Skeletal muscle satellite cell (primary cell): Measurements from ENCODE around the gene FLT4.
"Not testable (repeated sequence)": the region's sequence is repeated elsewhere in the genome, so short reads cannot be mapped to it uniquely, and the experiment has no call there.

Experiments
- H3K27me3 ChIP-seq: 2 replicates; pipeline ENCODE4 v1.7.0; 2013; ENCODE audit warnings: low read length; ENCODE audit not compliant: control insufficient read depth, insufficient read depth
- H3K36me3 ChIP-seq: 2 replicates; pipeline ENCODE4 v1.7.0; 2013; ENCODE audit warnings: mild to moderate bottlenecking, control low read depth, low read length; ENCODE audit not compliant: insufficient read depth
- H3K4me1 ChIP-seq: 2 replicates; pipeline ENCODE4 v1.7.0; 2013; ENCODE audit warnings: low read length; ENCODE audit not compliant: control insufficient read depth, insufficient read depth
- H3K4me2 ChIP-seq: 2 replicates; pipeline ENCODE4 v1.7.0; 2013; ENCODE audit warnings: mild to moderate bottlenecking, low read length
- H3K4me3 ChIP-seq: 2 replicates; pipeline ENCODE4 v1.7.0; 2013; ENCODE audit warnings: low read length
- H3K9ac ChIP-seq: 2 replicates; pipeline ENCODE4 v1.7.0; 2013; ENCODE audit warnings: mild to moderate bottlenecking, low read depth, low read length, moderate library complexity
- H3K9me3 ChIP-seq: replicated peaks from 2 replicates; pipeline ENCODE4 v1.7.0; 2013; ENCODE audit warnings: mild to moderate bottlenecking, control low read depth, low read length

The FLT4 gene

DNA sequence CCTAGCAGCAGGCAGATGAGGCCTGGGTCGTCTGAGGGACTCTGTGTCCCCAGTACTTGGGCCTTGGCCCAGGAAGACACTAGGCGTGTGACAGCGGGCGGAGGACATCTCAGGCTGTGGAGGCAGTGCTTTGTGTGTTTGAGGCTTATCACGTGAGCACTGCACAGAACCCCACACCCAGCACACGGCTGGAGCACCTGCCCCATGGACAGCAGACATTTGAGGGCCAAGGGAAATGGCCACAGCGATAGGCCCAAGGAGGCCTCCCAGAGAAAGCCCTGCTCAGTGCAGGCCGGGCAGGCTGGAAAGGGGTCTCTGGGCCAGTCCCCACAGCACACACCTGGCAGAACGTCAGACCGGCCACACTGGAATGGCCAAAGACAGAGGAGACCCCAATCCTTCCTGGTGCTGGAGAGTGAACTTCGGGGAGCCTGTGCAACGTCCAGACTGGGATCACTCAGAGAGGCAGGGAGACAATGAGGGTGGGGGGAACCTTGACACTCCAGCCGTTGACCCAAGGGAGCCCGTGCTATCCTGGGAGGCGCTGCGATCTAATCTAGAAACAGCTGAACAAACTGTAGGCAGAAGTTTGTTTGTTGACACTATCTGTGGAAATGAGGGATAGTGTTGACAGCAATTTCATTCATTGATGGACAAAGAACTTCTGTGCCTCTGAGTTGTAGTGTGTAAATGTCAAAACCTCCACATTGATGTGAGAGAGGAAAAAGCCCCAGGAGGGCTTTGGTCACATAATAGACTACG, 19.6 kb upstream of the FLT4 start:
- H3K4me3 ChIP-seq = no peak overlapping the region
- H3K9me3 ChIP-seq = no peaks in the 10 kb centered on the region
- H3K9ac ChIP-seq = no peak overlapping the region

DNA sequence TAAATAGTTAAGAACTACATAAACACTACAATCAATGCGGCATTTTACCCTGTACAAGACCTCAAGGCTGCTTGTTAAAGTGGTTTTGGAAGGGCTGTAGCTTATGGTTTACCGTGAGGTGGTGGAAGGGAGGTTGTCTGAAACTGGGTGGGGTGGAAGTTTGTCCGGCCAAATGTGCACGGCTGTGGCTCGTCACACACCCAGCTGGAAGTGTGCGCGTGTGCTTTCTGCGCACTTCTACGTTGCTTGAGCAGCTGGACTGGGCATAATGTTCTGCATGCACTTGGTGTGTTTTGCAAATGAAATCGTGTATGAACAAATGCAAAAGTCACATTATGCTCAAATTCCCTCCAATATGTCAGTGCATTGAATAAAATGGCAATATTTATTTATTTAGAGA, 17.4 kb upstream of the FLT4 start:
- peaks cover 3% of the 10 kb centered on the region for H3K27me3 ChIP-seq
- H3K36me3 ChIP-seq = no peaks in the 10 kb centered on the region
- no peak overlapping the region for H3K4me2 ChIP-seq
- peaks cover 4% of the 10 kb centered on the region for H3K4me1 ChIP-seq
- no peak overlapping the region for H3K9ac ChIP-seq
- no peak overlapping the region for H3K4me3 ChIP-seq
- no peaks in the 10 kb centered on the region for H3K9me3 ChIP-seq

More for the DNA sequence above, 19.6 kb upstream of the FLT4 start:
- H3K36me3 ChIP-seq = no peaks in the 10 kb centered on the region
- H3K4me1 ChIP-seq = peaks cover 4% of the 10 kb centered on the region
- no peak overlapping the region for H3K4me2 ChIP-seq
- H3K27me3 ChIP-seq = peaks cover 11% of the 10 kb centered on the region

DNA sequence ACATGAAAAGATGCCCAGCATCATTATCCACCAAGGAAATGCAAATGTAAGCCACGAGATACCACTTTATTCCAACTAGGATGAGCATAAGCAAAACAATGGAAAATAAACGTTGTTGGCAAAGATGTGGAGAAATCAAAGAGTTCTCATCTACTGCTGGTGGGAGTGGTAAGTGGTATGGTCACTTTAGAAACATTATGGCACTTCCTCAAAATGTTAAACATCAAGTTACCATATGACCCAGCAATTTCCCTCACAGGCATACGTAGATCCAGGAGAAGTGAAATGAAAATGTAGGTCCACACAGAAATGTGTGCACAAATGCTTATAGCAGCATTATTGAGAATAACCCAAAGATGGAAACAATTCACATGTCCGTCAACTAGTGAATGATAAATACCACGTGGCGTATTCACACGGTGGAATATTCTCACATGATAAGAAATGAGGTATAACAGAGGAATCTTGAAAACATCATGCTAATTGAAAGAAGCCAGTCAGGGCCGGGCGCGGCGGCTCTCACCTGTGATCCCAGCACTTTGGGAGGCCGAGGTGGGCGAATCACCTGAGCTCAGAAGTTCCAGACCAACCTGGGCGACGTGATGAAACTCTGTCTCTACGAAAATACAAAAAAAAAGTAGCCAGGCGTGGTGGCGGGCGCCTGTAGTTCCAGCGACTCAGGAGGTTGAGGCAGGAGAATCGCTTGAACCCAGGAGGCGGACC, 16.4 kb upstream of the FLT4 start:
- Histone ChIP-seq H3K9me3 (no peaks in the 10 kb centered on the region), H3K4me2 (no peak overlapping the region), H3K36me3 (no peaks in the 10 kb centered on the region), H3K27me3 (peaks cover 9% of the 10 kb centered on the region), H3K4me3 (no peak overlapping the region), H3K9ac (no peak overlapping the region), H3K4me1 (peaks cover 4% of the 10 kb centered on the region)

DNA sequence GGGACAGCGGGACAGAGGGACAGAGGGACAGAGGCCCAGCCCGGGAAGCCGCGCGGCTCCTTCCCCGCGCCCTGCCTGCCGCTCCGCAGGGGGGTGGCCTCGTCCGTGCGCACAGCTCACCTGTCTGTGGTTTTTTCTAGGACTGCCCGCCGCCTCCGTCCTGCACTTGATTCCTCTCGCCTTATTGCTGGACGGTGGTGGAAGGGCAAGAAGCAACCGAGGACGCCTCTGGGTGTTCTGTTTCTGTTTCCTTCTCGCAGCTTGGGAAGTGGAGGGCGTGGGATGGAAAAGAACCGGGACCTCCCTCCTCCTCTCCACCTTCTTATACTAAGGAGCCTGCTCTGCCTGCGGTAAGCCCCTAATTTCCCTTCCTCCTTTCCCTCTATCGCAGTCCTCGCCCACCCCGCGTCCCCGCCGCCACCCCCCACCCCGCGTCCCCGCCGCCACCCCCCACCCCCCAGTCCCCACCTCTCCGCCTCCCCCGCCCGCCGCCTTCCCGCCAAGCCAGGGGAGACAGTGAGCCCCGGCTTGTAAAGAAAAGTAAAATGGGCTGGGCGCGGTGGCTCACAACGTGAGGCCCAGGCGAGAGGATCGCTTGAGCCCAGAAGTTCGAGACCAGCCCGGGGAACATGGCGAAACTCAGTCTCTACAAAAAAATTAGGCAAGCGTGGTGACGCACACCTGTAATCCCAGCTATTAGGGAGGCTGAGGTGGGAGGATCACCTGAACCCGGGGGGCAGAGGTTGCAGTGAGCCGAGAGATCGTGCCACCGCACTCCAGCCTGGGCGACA, 9.6 kb upstream of the FLT4 start:
- Histone ChIP-seq H3K4me3 (no peak overlapping the region), H3K36me3 (no peaks in the 10 kb centered on the region), H3K4me1 (no peaks in the 10 kb centered on the region), H3K27me3 (peaks cover 16% of the 10 kb centered on the region), H3K9ac (no peak overlapping the region), H3K9me3 (no peaks in the 10 kb centered on the region), H3K4me2 (no peak overlapping the region)

DNA sequence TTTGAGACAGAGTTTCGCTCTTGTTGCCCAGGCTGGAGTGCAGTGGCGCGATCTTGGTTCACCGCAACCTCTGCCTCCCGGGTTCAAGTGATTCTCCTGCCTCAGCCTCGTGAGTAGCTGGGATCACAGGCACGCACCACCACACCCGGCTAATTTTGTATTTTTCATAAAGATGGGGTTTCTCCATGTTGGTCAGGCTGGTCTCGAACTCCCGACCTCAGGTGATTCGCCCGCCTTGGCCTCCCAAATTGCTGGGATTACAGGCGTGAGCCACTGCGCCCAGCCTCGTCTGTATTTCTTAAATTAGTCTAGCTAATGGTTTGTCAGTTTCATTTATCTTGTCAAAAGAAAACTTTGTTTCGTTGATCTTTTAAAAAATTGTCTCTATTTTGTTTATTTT, 5.8 kb upstream of the FLT4 start:
- H3K9ac ChIP-seq, H3K4me1 ChIP-seq, H3K36me3 ChIP-seq, H3K4me2 ChIP-seq, H3K9me3 ChIP-seq, H3K4me3 ChIP-seq: not testable (repeated sequence)
- peaks cover 29% of the 10 kb centered on the region for H3K27me3 ChIP-seq

DNA sequence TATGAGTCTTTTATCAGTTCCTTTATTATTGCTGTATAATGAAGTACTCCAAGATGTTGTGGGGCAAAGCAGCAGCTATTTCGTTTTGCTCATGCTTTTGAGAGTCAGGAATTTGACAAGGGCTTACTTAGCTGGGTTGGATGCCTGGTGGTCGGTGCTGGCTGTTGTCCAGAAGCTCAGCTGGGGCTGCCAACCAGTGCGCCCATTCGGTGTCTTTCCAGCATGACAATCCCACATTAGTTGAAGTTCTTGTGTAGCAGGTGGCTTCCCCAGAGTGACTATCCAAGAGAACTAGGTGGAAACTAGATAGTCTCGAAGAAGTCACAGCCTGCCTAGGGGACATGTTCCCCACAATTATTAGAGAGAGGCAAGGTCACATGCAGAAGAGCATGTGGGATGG, 3.4 kb upstream of the FLT4 start:
- Histone ChIP-seq H3K4me3 (no peak overlapping the region), H3K9ac (no peak overlapping the region), H3K4me2 (no peak overlapping the region), H3K4me1 (no peaks in the 10 kb centered on the region), H3K36me3 (no peaks in the 10 kb centered on the region), H3K9me3 (no peaks in the 10 kb centered on the region), H3K27me3 (peaks cover 42% of the 10 kb centered on the region)

DNA sequence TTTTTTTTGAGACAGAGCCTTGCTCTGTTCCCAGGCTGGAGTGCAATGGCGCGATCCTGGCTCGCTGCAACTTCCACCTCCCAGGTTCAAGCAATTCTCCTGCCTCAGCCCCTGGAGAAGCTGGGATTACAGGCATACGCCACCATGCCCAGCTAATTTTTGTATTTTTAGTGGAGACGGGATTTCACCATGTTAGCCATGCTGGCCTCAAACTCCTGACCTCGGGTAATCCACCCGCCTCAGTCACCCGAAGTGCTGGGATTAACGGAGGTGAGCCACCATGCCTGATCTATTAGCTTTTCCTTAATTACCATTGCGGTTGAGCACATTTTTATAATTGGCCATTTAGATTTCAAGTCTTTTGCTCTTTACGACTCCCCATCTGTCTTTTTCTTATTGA, 2.9 kb upstream of the FLT4 start:
- H3K36me3 ChIP-seq = no peaks in the 10 kb centered on the region
- H3K4me1 ChIP-seq = no peaks in the 10 kb centered on the region
- peaks cover 46% of the 10 kb centered on the region for H3K27me3 ChIP-seq
- H3K9ac ChIP-seq = no peak overlapping the region
- H3K4me2 ChIP-seq = no peak overlapping the region
- no peak overlapping the region for H3K4me3 ChIP-seq
- H3K9me3 ChIP-seq = no peaks in the 10 kb centered on the region

DNA sequence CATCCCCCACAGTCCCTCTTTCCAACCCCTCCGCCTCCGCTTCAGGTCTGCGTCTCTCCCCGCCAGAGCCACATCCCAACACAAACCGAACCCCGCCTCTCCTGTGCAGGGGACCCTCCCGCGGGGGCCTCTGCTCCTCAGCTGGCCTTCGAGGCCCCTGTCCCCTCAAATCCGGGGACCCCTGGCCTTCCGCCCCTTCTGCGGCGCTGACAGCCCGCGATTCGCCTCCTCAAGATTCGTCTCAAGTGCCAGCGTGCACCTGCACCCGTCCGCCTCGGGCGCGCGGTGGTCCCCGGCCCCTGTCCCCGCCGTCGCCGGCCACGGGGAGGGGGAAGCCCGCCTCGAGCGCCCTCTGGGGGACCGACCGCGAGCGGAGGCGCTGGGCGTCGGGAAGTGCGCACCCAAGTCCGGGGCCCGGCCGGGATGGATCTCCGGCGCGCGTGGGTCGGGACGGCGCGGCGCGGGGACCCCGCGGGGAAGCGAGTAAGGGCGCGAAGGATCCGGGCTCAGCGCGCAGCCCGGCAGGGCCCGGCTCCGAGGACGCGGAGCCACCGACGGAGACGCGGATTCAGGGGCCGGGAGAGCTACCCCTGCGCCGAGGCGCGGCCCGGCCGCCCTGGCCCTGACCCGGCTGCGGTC, 623 bp downstream of the FLT4 start:
- H3K9ac ChIP-seq = no peak overlapping the region
- H3K4me2 ChIP-seq = no peak overlapping the region
- no peaks in the 10 kb centered on the region for H3K9me3 ChIP-seq
- H3K4me1 ChIP-seq = no peaks in the 10 kb centered on the region
- H3K4me3 ChIP-seq = peak overlapping the region; percentile 13
- H3K27me3 ChIP-seq = peaks cover 76% of the 10 kb centered on the region
- no peaks in the 10 kb centered on the region for H3K36me3 ChIP-seq

DNA sequence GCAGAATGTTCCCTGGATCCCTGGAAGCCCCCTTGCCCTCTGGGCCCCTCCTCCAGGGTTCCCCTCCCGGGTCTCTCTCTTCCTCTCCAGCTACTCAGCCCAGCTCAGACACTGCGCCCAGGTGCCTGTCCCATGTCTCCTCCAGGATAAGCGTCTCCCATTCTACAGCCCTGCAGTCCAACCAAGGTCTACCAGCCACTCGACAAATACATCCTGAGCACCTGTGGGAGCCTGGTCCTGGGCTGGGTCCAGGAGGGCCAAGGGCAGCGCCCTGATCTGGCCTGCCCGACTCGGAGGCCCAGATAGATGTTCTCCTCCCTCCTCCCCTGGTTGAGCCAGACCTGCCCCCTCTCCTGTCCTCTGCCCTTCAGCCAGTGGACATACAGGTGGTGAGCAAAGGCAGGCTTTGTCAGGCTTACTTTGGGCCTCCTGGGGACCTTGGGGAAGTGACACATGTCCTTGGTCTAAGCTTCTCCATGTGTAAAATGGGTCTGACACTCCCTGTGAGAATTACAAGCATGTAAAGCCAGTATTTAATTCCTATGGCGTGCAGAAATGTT, 1.4 kb downstream of the FLT4 start:
- Histone ChIP-seq H3K4me1 (no peaks in the 10 kb centered on the region), H3K4me2 (no peak overlapping the region), H3K27me3 (peaks cover 82% of the 10 kb centered on the region), H3K9me3 (no peaks in the 10 kb centered on the region), H3K4me3 (no peak overlapping the region), H3K36me3 (no peaks in the 10 kb centered on the region), H3K9ac (no peak overlapping the region)

DNA sequence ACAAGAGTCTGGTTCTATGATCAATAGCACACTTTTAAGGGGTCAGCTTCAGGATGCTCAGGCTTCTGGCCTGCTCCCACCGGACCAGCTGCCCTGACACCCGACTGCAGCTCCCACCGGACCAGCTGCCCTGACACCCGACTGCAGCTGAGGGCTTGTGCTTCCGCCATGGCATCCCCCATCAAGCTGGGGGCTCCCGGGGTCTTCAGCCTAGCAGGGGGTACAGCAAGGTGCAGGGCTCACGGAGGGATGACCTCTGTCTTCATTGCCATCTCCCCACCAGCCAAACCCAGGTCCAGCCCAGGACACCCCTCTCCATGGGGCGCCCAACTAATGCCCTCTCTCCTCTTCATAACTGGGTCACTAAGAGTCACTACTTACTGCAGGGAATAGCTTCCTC, 1.9 kb downstream of the FLT4 start:
- Histone ChIP-seq H3K9ac (no peak overlapping the region), H3K4me2 (no peak overlapping the region), H3K9me3 (no peaks in the 10 kb centered on the region), H3K36me3 (no peaks in the 10 kb centered on the region), H3K4me1 (no peaks in the 10 kb centered on the region), H3K27me3 (peaks cover 84% of the 10 kb centered on the region), H3K4me3 (no peak overlapping the region)

DNA sequence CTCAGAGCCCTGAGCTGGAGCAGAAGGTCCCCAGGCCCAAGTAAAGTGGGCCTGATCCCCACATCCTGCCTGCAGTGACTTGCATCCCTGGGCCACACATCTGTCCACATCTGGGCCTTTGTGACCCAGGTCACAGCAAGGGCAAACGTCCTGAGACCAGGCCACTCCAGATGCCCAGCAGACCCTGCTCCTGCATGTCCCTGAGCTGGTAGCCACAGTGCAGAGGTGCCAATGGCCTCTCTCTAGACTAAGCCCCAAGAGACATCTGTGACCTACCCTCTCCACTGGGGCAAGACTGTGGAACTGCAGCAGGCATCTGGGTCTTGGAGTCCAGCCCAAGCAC, 2.5 kb downstream of the FLT4 start:
- no peak overlapping the region for H3K4me2 ChIP-seq
- no peak overlapping the region for H3K9ac ChIP-seq
- no peaks in the 10 kb centered on the region for H3K36me3 ChIP-seq
- H3K27me3 ChIP-seq = peaks cover 85% of the 10 kb centered on the region
- no peak overlapping the region for H3K4me3 ChIP-seq
- H3K9me3 ChIP-seq = no peaks in the 10 kb centered on the region
- H3K4me1 ChIP-seq = no peaks in the 10 kb centered on the region
